Measurements from ENCODE around the gene TMEM272.

DNA sequence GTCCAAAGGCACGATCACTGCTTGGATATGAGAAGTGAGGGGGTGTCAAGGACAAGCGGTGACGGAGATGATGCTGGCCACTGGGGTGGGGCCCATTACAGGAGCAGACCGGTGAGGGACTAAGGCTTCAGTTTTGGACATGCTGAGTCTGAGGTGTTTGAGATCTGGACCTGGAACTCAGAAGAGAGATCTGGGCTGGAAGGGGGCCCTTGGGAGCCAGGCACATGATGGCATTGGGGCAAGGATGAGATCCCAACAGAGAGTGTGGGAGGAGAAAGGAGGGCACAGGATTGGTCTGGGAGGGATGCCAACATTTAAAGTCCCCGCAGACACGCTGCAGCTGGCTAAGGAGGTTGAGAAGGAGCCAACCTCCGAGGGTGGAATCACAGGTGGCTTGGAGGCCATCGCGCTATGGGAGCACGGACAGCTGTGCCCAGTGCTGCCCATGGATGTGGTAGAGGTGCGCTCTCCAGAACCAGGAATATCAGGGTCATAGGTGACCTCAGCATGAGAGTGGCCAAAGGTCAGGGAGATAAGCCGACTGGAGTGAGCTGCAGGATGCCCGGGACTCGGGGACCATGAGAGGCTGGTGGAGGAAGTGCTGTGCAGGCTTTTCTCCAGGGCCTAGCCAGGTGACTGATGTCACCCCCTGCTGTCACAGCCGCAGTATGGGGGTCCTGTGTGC lies 62.8 kb downstream of the TMEM272 start:
- TF ChIP-seq POLR2A (IDR thresholded peaks at IDR 0.05; ENCODE audit: low read depth, low read length) (no peak), POLR2AphosphoS5 (IDR thresholded peaks at IDR 0.05; ENCODE audit: low read depth, low read length) (no peak)

All from GM12892 (cell line).